ENCODE data around the gene PCDHGA4. TPM values are rescaled to one million over a fixed set of nuclear protein-coding genes. Genes with fewer than 3 reads are reported as not detected.
"Not testable (repeated sequence)": the region's sequence is repeated elsewhere in the genome, so short reads cannot be mapped to it uniquely, and the experiment has no call there.

PCDHGA4 gene
- total and polyA plus RNA-seq, 7 donors: 0.47 to 11.3 (median 5.6) TPM; not detected in 2

- Histone ChIP-seq H3K27me3 (peaks cover 0 to 17% (median 0%) of the 10 kb centered on the region in 3 donors), H3K36me3 (no peaks in the 10 kb centered on the region), H3K9me3 (peaks cover 36 to 91% (median 64%) of the 10 kb centered on the region in 4 donors), H3K4me1 (no peaks in the 10 kb centered on the region), H3K4me3 (no peak within 1 kb of the TSS), H3K27ac (no peak within 1 kb of the TSS)
- TF ChIP-seq, protein P1, sequence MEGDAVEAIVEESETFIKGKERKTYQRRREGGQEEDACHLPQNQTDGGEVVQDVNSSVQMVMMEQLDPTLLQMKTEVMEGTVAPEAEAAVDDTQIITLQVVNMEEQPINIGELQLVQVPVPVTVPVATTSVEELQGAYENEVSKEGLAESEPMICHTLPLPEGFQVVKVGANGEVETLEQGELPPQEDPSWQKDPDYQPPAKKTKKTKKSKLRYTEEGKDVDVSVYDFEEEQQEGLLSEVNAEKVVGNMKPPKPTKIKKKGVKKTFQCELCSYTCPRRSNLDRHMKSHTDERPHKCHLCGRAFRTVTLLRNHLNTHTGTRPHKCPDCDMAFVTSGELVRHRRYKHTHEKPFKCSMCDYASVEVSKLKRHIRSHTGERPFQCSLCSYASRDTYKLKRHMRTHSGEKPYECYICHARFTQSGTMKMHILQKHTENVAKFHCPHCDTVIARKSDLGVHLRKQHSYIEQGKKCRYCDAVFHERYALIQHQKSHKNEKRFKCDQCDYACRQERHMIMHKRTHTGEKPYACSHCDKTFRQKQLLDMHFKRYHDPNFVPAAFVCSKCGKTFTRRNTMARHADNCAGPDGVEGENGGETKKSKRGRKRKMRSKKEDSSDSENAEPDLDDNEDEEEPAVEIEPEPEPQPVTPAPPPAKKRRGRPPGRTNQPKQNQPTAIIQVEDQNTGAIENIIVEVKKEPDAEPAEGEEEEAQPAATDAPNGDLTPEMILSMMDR (IDR thresholded peaks at IDR 0.05): no peak
- TF ChIP-seq POLR2A (IDR thresholded peaks at IDR 0.05) (no peak), EP300 (IDR thresholded peaks at IDR 0.05) (no peak), POLR2AphosphoS5 (IDR thresholded peaks at IDR 0.05) (no peak)
- intact Hi-C loops (cut with DNase I): no loop called here
- DNase-seq: no peak
- WGBS, 2 donors: 34 to 60% methylated on average over 38 of the region's 38 CpGs
Measured at GRCh38 chr5:141392429-141393198, 37.8 kb downstream of the PCDHGA4 start, which contains the start of gene PCDHGA8. Gene PCDHGA8, plus strand, starts transcription at chr5:141392633. Its CDS starts 181 bp downstream, at chr5:141392814.

- Histone ChIP-seq H3K9me3 (peaks cover 37 to 92% (median 64%) of the 10 kb centered on the region in 4 donors), H3K27me3 (peaks cover 0 to 17% (median 0%) of the 10 kb centered on the region in 3 donors), H3K4me1 (no peaks in the 10 kb centered on the region), H3K27ac (no peak overlapping the region), H3K4me3 (no peak overlapping the region), H3K36me3 (no peaks in the 10 kb centered on the region)
- TF ChIP-seq POLR2AphosphoS5 (IDR thresholded peaks at IDR 0.05) (no peak), EP300 (IDR thresholded peaks at IDR 0.05) (no peak), POLR2A (IDR thresholded peaks at IDR 0.05) (no peak)
- TF ChIP-seq, protein P1 (IDR thresholded peaks at IDR 0.05): no peak
- intact Hi-C loops (cut with DNase I): no loop called here
- 41 to 61% methylated on average over 21 of the region's 21 CpGs for WGBS, 2 donors
- no peak for DNase-seq
Measured at GRCh38 chr5:141393267-141393666, 38.4 kb downstream of the PCDHGA4 start.

GRCh38 chr5:141394401-141395187 is 39.8 kb downstream of the PCDHGA4 start:
- H3K4me3 ChIP-seq; H3K27ac ChIP-seq; H3K36me3 ChIP-seq; H3K4me1 ChIP-seq; intact Hi-C loops (cut with DNase I); DNase-seq: not testable (repeated sequence)
- Histone ChIP-seq H3K27me3 (peaks cover 0 to 17% (median 0%) of the 10 kb centered on the region in 3 donors), H3K9me3 (peaks cover 33 to 90% (median 62%) of the 10 kb centered on the region in 4 donors)
- 43 to 66% methylated on average over 46 of the region's 53 CpGs for WGBS, 2 donors

GRCh38 chr5:141397756-141398551 is 43.1 kb downstream of the PCDHGA4 start, which contains the start of gene PCDHGB5:
Gene PCDHGB5, plus strand, starts transcription at chr5:141397947. Its CDS starts 181 bp downstream, at chr5:141398128.
- H3K36me3 ChIP-seq; H3K27ac ChIP-seq; DNase-seq; H3K4me1 ChIP-seq; intact Hi-C loops (cut with DNase I): not testable (repeated sequence)
- Histone ChIP-seq H3K4me3 (peak within 1 kb of the TSS in 3 of 4 donors; percentile 16 to 26 (median 25)), H3K27me3 (peaks cover 0 to 11% (median 0%) of the 10 kb centered on the region in 3 donors), H3K9me3 (peaks cover 40 to 88% (median 71%) of the 10 kb centered on the region in 4 donors)
- TF ChIP-seq, protein P1 (IDR thresholded peaks at IDR 0.05): peak in 2 of 4 experiments; percentile 11 to 27
- WGBS, 2 donors: 10 to 22% methylated on average over 25 of the region's 43 CpGs
